ENCODE measurements around the gene AP1S2. TPM values are rescaled to one million over a fixed set of nuclear protein-coding genes. Genes with fewer than 3 reads are reported as not detected.

Gene AP1S2
- total RNA-seq, 2 experiments from 2014 or later = 28.8 to 31.5 TPM

Other genes starting within 250 kb of the AP1S2 start
- gene CLTRN, start 190.0 kb downstream of the AP1S2 start, total RNA-seq = under 1 TPM in 1 of 2 experiments, not detected in 1; 0.43 TPM
- 10 to 100 TPM; 18.5 to 23.4 TPM for gene CA5B, start 116.5 kb downstream of the AP1S2 start, total RNA-seq
- gene ZRSR2, start 64.3 kb downstream of the AP1S2 start, total RNA-seq = 10 to 100 TPM; 19.3 TPM

All from activated naive CD8-positive, alpha-beta T cell treated with anti-CD3 and anti-CD28 coated beads, Interleukin-2, amount 10 ng/mL, durations not matched to agents 7 days and 5 days (primary cell).